LNCAP (cell line): Measurements from ENCODE around the gene RAB11FIP4.

ENCODE experiments used
- TF ChIP-seq, protein P1 (sequence below): fragments of 450-650 bp; IDR thresholded peaks from 2 replicates; pipeline ENCODE4 v1.5.1; 2017; ENCODE audit warnings: mild to moderate bottlenecking

RAB11FIP4 gene

GRCh38 chr17:31487063-31487647 is 95.7 kb downstream of the RAB11FIP4 start:
- TF ChIP-seq, protein P1, sequence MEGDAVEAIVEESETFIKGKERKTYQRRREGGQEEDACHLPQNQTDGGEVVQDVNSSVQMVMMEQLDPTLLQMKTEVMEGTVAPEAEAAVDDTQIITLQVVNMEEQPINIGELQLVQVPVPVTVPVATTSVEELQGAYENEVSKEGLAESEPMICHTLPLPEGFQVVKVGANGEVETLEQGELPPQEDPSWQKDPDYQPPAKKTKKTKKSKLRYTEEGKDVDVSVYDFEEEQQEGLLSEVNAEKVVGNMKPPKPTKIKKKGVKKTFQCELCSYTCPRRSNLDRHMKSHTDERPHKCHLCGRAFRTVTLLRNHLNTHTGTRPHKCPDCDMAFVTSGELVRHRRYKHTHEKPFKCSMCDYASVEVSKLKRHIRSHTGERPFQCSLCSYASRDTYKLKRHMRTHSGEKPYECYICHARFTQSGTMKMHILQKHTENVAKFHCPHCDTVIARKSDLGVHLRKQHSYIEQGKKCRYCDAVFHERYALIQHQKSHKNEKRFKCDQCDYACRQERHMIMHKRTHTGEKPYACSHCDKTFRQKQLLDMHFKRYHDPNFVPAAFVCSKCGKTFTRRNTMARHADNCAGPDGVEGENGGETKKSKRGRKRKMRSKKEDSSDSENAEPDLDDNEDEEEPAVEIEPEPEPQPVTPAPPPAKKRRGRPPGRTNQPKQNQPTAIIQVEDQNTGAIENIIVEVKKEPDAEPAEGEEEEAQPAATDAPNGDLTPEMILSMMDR, result no peak

GRCh38 chr17:31487648-31488263 is 96.3 kb downstream of the RAB11FIP4 start:
- TF ChIP-seq, protein P1, result no peak

GRCh38 chr17:31488264-31488981 is 96.9 kb downstream of the RAB11FIP4 start:
- TF ChIP-seq, protein P1, result no peak

GRCh38 chr17:31488982-31489294 is 97.5 kb downstream of the RAB11FIP4 start:
- TF ChIP-seq, protein P1, result no peak

DNA sequence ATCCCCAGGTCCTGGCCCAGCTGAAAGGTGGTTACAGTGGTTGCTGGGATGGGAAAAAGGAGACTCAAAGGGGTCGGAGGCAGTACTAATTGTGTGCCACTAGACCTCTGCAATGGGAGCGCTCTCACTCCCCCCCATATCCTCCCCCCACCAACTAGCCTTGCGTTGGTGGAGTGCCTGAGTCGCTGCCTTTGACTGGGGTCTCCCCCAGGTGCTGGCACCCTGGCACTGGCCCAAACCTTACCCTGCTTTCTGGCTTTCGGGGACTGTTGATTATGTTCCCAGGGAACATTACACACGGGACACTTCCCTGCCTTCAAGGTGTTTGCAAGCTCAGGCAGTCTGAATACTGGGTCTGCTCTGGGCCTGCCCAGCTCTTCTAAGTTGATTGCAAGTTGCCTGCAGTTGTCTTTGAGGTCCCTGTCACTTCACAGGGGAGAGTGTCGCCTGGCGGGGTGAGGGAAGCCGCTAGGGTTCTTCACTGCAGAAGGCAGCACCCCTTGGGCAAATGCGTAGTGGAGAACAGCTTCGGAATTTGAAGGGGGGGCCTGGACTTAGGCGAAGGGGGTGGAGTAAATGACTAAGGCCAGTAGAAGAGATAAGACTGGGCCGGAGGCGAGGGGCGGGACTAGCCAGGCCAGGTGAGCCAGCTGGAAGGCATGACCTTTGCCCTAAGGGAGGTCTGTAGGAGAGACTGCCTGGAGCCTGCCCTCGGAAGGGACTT is 98.0 kb downstream of the RAB11FIP4 start:
- TF ChIP-seq, protein P1, result no peak

DNA sequence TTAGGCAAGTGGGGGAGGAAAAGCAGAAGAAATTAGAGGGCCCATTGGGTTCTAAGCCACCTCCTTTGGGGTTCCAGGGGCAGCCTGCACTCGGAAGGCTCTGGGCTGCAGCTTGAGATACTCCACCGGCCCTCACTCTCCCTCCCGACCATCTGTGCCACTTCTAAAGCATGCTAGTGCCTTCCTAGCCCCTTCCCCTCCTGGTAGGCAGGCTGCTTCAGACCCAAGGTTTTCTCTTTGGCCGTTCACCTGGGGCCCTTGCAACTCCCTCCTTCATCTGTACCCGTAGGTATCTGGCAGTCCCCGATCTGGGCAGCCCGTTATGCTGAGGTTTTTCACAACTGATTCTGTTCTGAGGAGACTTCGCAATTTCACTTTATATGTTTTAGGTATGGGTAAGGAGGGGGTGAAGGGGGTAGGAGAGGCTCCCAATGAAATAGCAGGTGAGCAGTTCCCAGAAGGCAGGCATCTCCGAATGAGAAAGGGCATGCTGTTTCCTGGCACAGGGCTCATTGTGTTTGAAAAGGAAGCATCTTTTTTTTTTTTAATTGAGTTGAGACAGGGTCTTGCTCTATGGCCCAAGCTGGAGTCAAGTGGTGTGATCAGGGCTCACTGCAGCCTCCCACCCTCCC is 98.7 kb downstream of the RAB11FIP4 start:
- TF ChIP-seq, protein P1, result no peak

DNA sequence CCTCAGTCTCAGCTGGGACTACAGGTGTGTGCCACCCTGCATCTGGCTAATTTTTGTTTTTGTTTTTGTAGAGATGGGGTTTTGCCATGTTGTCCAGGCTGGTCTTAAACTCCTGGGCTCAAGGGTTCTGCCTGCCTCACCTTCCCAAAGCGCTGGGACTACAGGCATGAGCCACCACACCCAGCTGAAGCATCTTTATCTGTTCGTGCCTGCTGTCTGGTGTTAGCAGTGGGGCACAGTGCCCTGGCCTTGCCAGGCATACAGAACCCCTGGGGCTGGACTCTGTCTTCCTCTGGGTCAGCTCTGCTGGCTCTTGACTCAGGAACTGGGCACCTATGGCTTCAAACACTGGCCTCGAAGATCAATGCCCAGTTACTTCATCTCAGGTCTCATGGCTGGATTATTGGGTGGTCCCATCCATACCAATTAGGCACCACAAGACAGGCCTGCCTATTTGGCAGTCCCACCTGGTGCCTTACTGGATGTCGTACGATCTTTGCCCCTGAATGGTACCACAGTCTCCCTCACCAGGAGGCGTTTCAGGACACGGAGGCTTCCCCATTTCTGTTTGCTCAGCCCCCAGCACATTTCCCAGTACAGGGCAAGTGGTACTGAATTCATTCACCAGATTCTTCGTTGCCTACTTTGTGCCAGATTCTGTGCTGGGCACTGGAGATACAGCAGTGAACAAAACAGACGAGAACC is 99.3 kb downstream of the RAB11FIP4 start:
- TF ChIP-seq, protein P1, result no peak
